H9 (cell line): ENCODE data around the gene LSM4. TPM values are rescaled to one million over a fixed set of nuclear protein-coding genes. Genes with fewer than 3 reads are reported as not detected.

Experiments
- DNase-seq: peaks from one replicate; pipeline ENCODE4 v3.0.0-alpha.2; 2017
- H2AFZ ChIP-seq: one replicate; pipeline ENCODE4 v1.6.1; 2013; ENCODE audit warnings: mild to moderate bottlenecking, low read length, control low read depth, moderate library complexity
- H2AK5ac ChIP-seq: 2 replicates; pipeline ENCODE4 v1.6.1; 2013; ENCODE audit warnings: low read length, control low read depth, mixed read lengths; ENCODE audit not compliant: insufficient read length
- H2BK120ac ChIP-seq: one replicate; pipeline ENCODE4 v1.6.1; 2013; ENCODE audit warnings: low read depth, mild to moderate bottlenecking, low read length, control low read depth, inconsistent platforms; ENCODE audit not compliant: poor library complexity, severe bottlenecking
- H2BK12ac ChIP-seq: 2 replicates; pipeline ENCODE4 v1.6.1; 2013; ENCODE audit warnings: low read length, control low read depth, mixed read lengths, low read depth; ENCODE audit not compliant: insufficient read length
- H2BK15ac ChIP-seq: 2 replicates; pipeline ENCODE4 v1.6.1; 2013; ENCODE audit warnings: low read depth, low read length, control low read depth
- H2BK20ac ChIP-seq: one replicate; pipeline ENCODE4 v1.6.1; 2013; ENCODE audit warnings: low read depth, mild to moderate bottlenecking, low read length, control low read depth, inconsistent platforms; ENCODE audit not compliant: poor library complexity, severe bottlenecking
- H2BK5ac ChIP-seq: 2 replicates; pipeline ENCODE4 v1.6.1; 2013; ENCODE audit warnings: low read length, control low read depth, mixed read lengths; ENCODE audit not compliant: insufficient read length
- H3K14ac ChIP-seq: 2 replicates; pipeline ENCODE4 v1.6.1; 2013; ENCODE audit warnings: low read length, control low read depth; ENCODE audit not compliant: insufficient read depth
- H3K18ac ChIP-seq: 2 replicates; pipeline ENCODE4 v1.6.1; 2013; ENCODE audit warnings: low read depth, mild to moderate bottlenecking, mixed read lengths, low read length, control low read depth; ENCODE audit not compliant: insufficient read length
- H3K23ac ChIP-seq: 2 replicates; pipeline ENCODE4 v1.6.1; 2013; ENCODE audit warnings: low read length, control low read depth, mixed read lengths, low read depth; ENCODE audit not compliant: insufficient read length
- H3K23me2 ChIP-seq: 2 replicates; pipeline ENCODE4 v1.6.1; 2013; ENCODE audit warnings: low read depth, mild to moderate bottlenecking, mixed read lengths, low read length, control low read depth; ENCODE audit not compliant: insufficient read length, poor library complexity, severe bottlenecking
- H3K27ac ChIP-seq: 2 replicates; pipeline ENCODE4 v1.5.1; 2013; ENCODE audit warnings: low read length, control low read depth, mixed read lengths, low read depth; ENCODE audit not compliant: insufficient read length
- H3K27me3 ChIP-seq: 2 replicates; pipeline ENCODE4 v1.6.1; 2013; ENCODE audit warnings: low read length, control low read depth, inconsistent platforms; ENCODE audit not compliant: insufficient read depth
- H3K4ac ChIP-seq: 2 replicates; pipeline ENCODE4 v1.6.1; 2013; ENCODE audit warnings: low read depth, mild to moderate bottlenecking, control low read depth, inconsistent platforms, low read length, moderate library complexity
- H3K4me1 ChIP-seq: 2 replicates; pipeline ENCODE4 v1.6.1; 2013; ENCODE audit warnings: low read length, control low read depth, inconsistent platforms; ENCODE audit not compliant: insufficient read depth
- H3K4me2 ChIP-seq: 2 replicates; pipeline ENCODE4 v1.6.1; 2013; ENCODE audit warnings: low read length, control low read depth, mixed read lengths; ENCODE audit not compliant: insufficient read length, insufficient read depth
- H3K56ac ChIP-seq: 2 replicates; pipeline ENCODE4 v1.6.1; 2013; ENCODE audit warnings: low read depth, mild to moderate bottlenecking, mixed read lengths, low read length, control low read depth; ENCODE audit not compliant: insufficient read length
- H3K79me1 ChIP-seq: 2 replicates; pipeline ENCODE4 v1.6.1; 2013; ENCODE audit warnings: low read depth, mild to moderate bottlenecking, moderate library complexity, low read length, control low read depth, inconsistent platforms; ENCODE audit not compliant: insufficient read depth, poor library complexity, severe bottlenecking
- H3K79me2 ChIP-seq: 2 replicates; pipeline ENCODE4 v1.6.1; 2013; ENCODE audit warnings: low read length, control low read depth, inconsistent platforms; ENCODE audit not compliant: insufficient read depth
- H3K9ac ChIP-seq: 2 replicates; pipeline ENCODE4 v1.6.1; 2013; ENCODE audit warnings: low read length, control low read depth, mixed read lengths; ENCODE audit not compliant: insufficient read length; ENCODE audit errors: extremely low read depth
- H3K9me3 ChIP-seq: one replicate; pipeline ENCODE4 v1.6.1; 2013; ENCODE audit warnings: low read depth, low read length, inconsistent platforms; ENCODE audit not compliant: control insufficient read depth
- H3T11ph ChIP-seq: one replicate; pipeline ENCODE4 v1.6.1; 2013; ENCODE audit warnings: mild to moderate bottlenecking, low read length, control low read depth, inconsistent platforms
- H4K20me1 ChIP-seq: one replicate; pipeline ENCODE4 v1.6.1; 2013; ENCODE audit not compliant: control insufficient read depth, insufficient read length, insufficient read depth
- H4K5ac ChIP-seq: 2 replicates; pipeline ENCODE4 v1.6.1; 2013; ENCODE audit warnings: low read depth, mild to moderate bottlenecking, mixed read lengths, low read length, control low read depth; ENCODE audit not compliant: insufficient read length
- H4K8ac ChIP-seq: replicated peaks from 2 replicates; pipeline ENCODE4 v1.6.1; 2013; ENCODE audit warnings: low read length, control low read depth, mixed read lengths, low read depth; ENCODE audit not compliant: insufficient read length
- H4K91ac ChIP-seq: 2 replicates; pipeline ENCODE4 v1.6.1; 2013; ENCODE audit warnings: low read depth, mild to moderate bottlenecking, moderate library complexity, mixed read lengths, low read length, control low read depth; ENCODE audit not compliant: insufficient read length
- H3K27ac Mint-ChIP-seq, 3 experiments: 2 replicates in 2 of 3; 3 replicates in 1 of 3; pipeline ENCODE4 v1.8.0; 2020 to 2021; ENCODE audit warnings: mixed read lengths in 3 of 3, mild to moderate bottlenecking in 1 of 3, moderate library complexity in 1 of 3
- H3K27me3 Mint-ChIP-seq: 2 replicates; pipeline ENCODE4 v1.8.0; 2021; ENCODE audit warnings: low read depth, mild to moderate bottlenecking, moderate library complexity, mixed read lengths
- H3K36me3 Mint-ChIP-seq, 3 experiments: 2 replicates in 2 of 3; 3 replicates in 1 of 3; pipeline ENCODE4 v1.8.0; 2020 to 2021; ENCODE audit warnings: low read depth in 3 of 3, mixed read lengths in 3 of 3; ENCODE audit not compliant: insufficient read depth in 1 of 3
- H3K4me1 Mint-ChIP-seq, 2 experiments: 2 replicates each; pipeline ENCODE4 v1.8.0; 2020; ENCODE audit warnings: mixed read lengths in 2 of 2
- H3K4me3 Mint-ChIP-seq, 2 experiments: 2 replicates in 1 of 2; 3 replicates in 1 of 2; pipeline ENCODE4 v1.8.0; 2020 to 2021; ENCODE audit warnings: mild to moderate bottlenecking in 2 of 2, mixed read lengths in 2 of 2, moderate library complexity in 1 of 2
- H3K9me3 Mint-ChIP-seq, 2 experiments: 2 replicates in 1 of 2; 3 replicates in 1 of 2; pipeline ENCODE4 v1.8.0; 2020; ENCODE audit warnings: mild to moderate bottlenecking in 2 of 2, mixed read lengths in 2 of 2, moderate library complexity in 1 of 2
- CTCF ChIP-seq: fragments of 200-600 bp; sonication (generic); conservative IDR thresholded peaks from 3 replicates; pipeline ENCODE4 v1.8.0; 2021; ENCODE audit warnings: antibody characterized with exemption, mild to moderate bottlenecking
- WGBS: extraction: QIAGEN DNeasy Blood & Tissue Kit; methylation state at CpG from one replicate; pipeline ENCODE4 v1.1.7; 2013; ENCODE audit warnings: missing lambda C conversion rate, low lambda C conversion rate, mixed read lengths; ENCODE audit not compliant: insufficient read length; ENCODE audit errors: extremely low coverage; 5-methylcytosine and 5-hydroxymethylcytosine counted together
- total RNA-seq: library from RNA; stranded (reverse); gene quantifications from 2 replicates; pipeline ENCODE4 v1.2.1, GENCODE V29; 2021

LSM4 gene
- total RNA-seq, 1 experiment from 2014 or later = 342 TPM

- Histone ChIP-seq H3K9me3 (no peaks in the 10 kb centered on the region), H2AFZ (no peak overlapping the region), H2BK15ac (no peak overlapping the region), H3K79me2 (no peaks in the 10 kb centered on the region), H2BK120ac (no peak overlapping the region), H3K4ac (no peak overlapping the region), H2BK5ac (no peak overlapping the region), H3K79me1 (no peaks in the 10 kb centered on the region), H3K4me1 (no peaks in the 10 kb centered on the region), H2BK12ac (no peak overlapping the region), H2BK20ac (no peak overlapping the region), H4K8ac (no peak overlapping the region), H3K18ac (no peak overlapping the region), H3K23me2 (no peaks in the 10 kb centered on the region), H3K9ac (no peak overlapping the region), H3T11ph (no peak overlapping the region), H4K5ac (no peak overlapping the region), H2AK5ac (no peak overlapping the region), H3K27ac (no peak overlapping the region), H3K56ac (no peak overlapping the region), H3K14ac (no peak overlapping the region), H4K91ac (no peak overlapping the region), H3K4me2 (no peak overlapping the region), H3K23ac (no peak overlapping the region), H4K20me1 (no peaks in the 10 kb centered on the region), H3K27me3 (no peaks in the 10 kb centered on the region)
- H3K9me3 Mint-ChIP-seq = no peaks in the 10 kb centered on the region; a peak in 2 of 5 replicates
- H3K27me3 Mint-ChIP-seq = peaks cover 13% of the 10 kb centered on the region
- H3K4me3 Mint-ChIP-seq = no peak overlapping the region
- WGBS = no CpG with 5 or more reads among the region's 23 CpGs
- peaks cover 2 to 20% (median 5%) of the 10 kb centered on the region in 3 experiments; a peak in 4 of 7 replicates for H3K36me3 Mint-ChIP-seq
- TF ChIP-seq CTCF = no peak
- no peak overlapping the region for H3K27ac Mint-ChIP-seq
- no peak for DNase-seq
- H3K4me1 Mint-ChIP-seq = no peaks in the 10 kb centered on the region
Measured at GRCh38 chr19:18264137-18264854, 58.6 kb downstream of the LSM4 start.
